HG03064 (cell line): Measurements from ENCODE around the gene EPC1.
A peak's percentile ranks its signal among the peaks of the same experiment; 100 is the strongest.
"Not testable (repeated sequence)": the region's sequence is repeated elsewhere in the genome, so short reads cannot be mapped to it uniquely, and the experiment has no call there.

Experiments
- ATAC-seq: cut with Tn5 transposase; IDR thresholded peaks from one replicate; pipeline ENCODE4 v1.9.1; 2021; ENCODE audit warnings: low read depth; ENCODE audit not compliant: unreplicated experiment

EPC1 gene

GRCh38 chr10:32372000-32372875 is 25.3 kb upstream of the EPC1 start:
- no peak for ATAC-seq

- no peak for ATAC-seq
Observed at GRCh38 chr10:32371101-32371500, 24.1 kb upstream of the EPC1 start.

GRCh38 chr10:32367793-32368453 is 21.0 kb upstream of the EPC1 start:
- ATAC-seq, result no peak

- ATAC-seq, result no peak
Observed at GRCh38 chr10:32366588-32366987, 19.6 kb upstream of the EPC1 start.

GRCh38 chr10:32366111-32366510 is 19.2 kb upstream of the EPC1 start:
- ATAC-seq, result no peak

GRCh38 chr10:32365404-32365803 is 18.4 kb upstream of the EPC1 start:
- ATAC-seq, result not testable (repeated sequence)

GRCh38 chr10:32362571-32362970 is 15.6 kb upstream of the EPC1 start:
- ATAC-seq, result no peak

GRCh38 chr10:32360884-32361283 is 13.9 kb upstream of the EPC1 start:
- no peak for ATAC-seq

GRCh38 chr10:32360241-32360640 is 13.3 kb upstream of the EPC1 start:
- ATAC-seq, result no peak

- ATAC-seq, result no peak
Observed at GRCh38 chr10:32357056-32357735, 10.2 kb upstream of the EPC1 start.

GRCh38 chr10:32354690-32355089 is 7.7 kb upstream of the EPC1 start:
- ATAC-seq, result not testable (repeated sequence)

GRCh38 chr10:32350811-32351350 is 3.9 kb upstream of the EPC1 start:
- no peak for ATAC-seq

- no peak for ATAC-seq
Observed at GRCh38 chr10:32349968-32350738, 3.2 kb upstream of the EPC1 start.

- ATAC-seq, result no peak
Observed at GRCh38 chr10:32349199-32349585, 2.2 kb upstream of the EPC1 start.

GRCh38 chr10:32348297-32349198 is 1.6 kb upstream of the EPC1 start:
- no peak for ATAC-seq

GRCh38 chr10:32347363-32348022 is 535 bp upstream of the EPC1 start:
- peak; percentile 22 for ATAC-seq

GRCh38 chr10:32346134-32346550 is 816 bp downstream of the EPC1 start:
- peak; percentile 65 for ATAC-seq

GRCh38 chr10:32341596-32341995 is 5.4 kb downstream of the EPC1 start:
- ATAC-seq, result no peak
